CD4-positive, CD25-positive, alpha-beta regulatory T cell (primary cell): ENCODE results near the gene HLA-DRA. TPM values are rescaled to one million over a fixed set of nuclear protein-coding genes. Genes with fewer than 3 reads are reported as not detected.

Experiments
- ATAC-seq, 2 donors: fragments of 150-1000 bp; cut with Tn5 transposase; one replicate each; pipeline ENCODE4 v1.10.0; 2021; ENCODE audit warnings: low read depth in 2 of 2, moderate number of reproducible peaks in 2 of 2, moderate library complexity in 1 of 2
- DNase-seq, 3 donors: peaks; one replicate each; pipeline versions ENCODE4 v3.0.0 to v3.0.0-alpha.2; 2012 to 2022; ENCODE audit warnings: mixed read lengths in 1 of 3
- H3K27ac ChIP-seq: one replicate; pipeline ENCODE4 v1.7.0; 2013; ENCODE audit warnings: mild to moderate bottlenecking, low read length; ENCODE audit not compliant: insufficient read depth, poor library complexity, severe bottlenecking
- H3K27me3 ChIP-seq: one replicate; pipeline ENCODE4 v1.7.0; 2013; ENCODE audit warnings: low read length; ENCODE audit not compliant: control insufficient read depth, insufficient read depth
- H3K36me3 ChIP-seq: one replicate; pipeline ENCODE4 v1.7.0; 2013; ENCODE audit warnings: mild to moderate bottlenecking, low read length, moderate library complexity; ENCODE audit not compliant: control insufficient read depth, insufficient read depth
- H3K4me1 ChIP-seq: 2 replicates; pipeline ENCODE4 v1.7.0; 2013; ENCODE audit warnings: mild to moderate bottlenecking, low read length; ENCODE audit not compliant: insufficient read depth, control insufficient read depth, poor library complexity, severe bottlenecking
- H3K4me3 ChIP-seq: one replicate; pipeline ENCODE4 v1.7.0; 2013; ENCODE audit warnings: low read depth, mild to moderate bottlenecking, low read length, moderate library complexity
- H3K9me3 ChIP-seq, 2 experiments: 1 replicate in 1 of 2; 2 replicates in 1 of 2; pipeline ENCODE4 v1.7.0; 2013; ENCODE audit warnings: low read length in 2 of 2, mild to moderate bottlenecking in 1 of 2, moderate library complexity in 1 of 2; ENCODE audit not compliant: control insufficient read depth in 2 of 2
- H3K27ac Mint-ChIP-seq, 3 donors: one replicate each; pipeline ENCODE4 v1.8.0; 2020 to 2022; ENCODE audit warnings: mild to moderate bottlenecking in 3 of 3, mixed read lengths in 3 of 3, moderate library complexity in 2 of 3
- H3K27me3 Mint-ChIP-seq: one replicate; pipeline ENCODE4 v1.8.0; 2022; ENCODE audit warnings: mild to moderate bottlenecking, mixed read lengths
- H3K36me3 Mint-ChIP-seq: one replicate; pipeline ENCODE4 v1.8.0; 2020; ENCODE audit warnings: mixed read lengths
- H3K4me1 Mint-ChIP-seq, 4 donors: one replicate each; pipeline ENCODE4 v1.8.0; 2020 to 2022; ENCODE audit warnings: mixed read lengths in 4 of 4, mild to moderate bottlenecking in 1 of 4
- H3K4me3 Mint-ChIP-seq, 4 donors: one replicate each; pipeline ENCODE4 v1.8.0; 2020 to 2022; ENCODE audit warnings: mild to moderate bottlenecking in 4 of 4, mixed read lengths in 4 of 4, moderate library complexity in 3 of 4
- H3K9me3 Mint-ChIP-seq, 7 donors: one replicate each; pipeline ENCODE4 v1.8.0; 2020 to 2022; ENCODE audit warnings: mixed read lengths in 7 of 7, mild to moderate bottlenecking in 3 of 7, moderate library complexity in 2 of 7
- polyA plus RNA-seq, 4 donors: library from polyadenylated mRNA; unstranded; fragments of 300-500 nt; fragmentation: Illumina TruSeq; gene quantifications; one replicate each; pipeline ENCODE4 v1.2.3, GENCODE V29; 2021
- total RNA-seq: library from RNA; stranded (reverse); gene quantifications from one replicate; pipeline ENCODE4 v1.2.3, GENCODE V29; 2022

The HLA-DRA gene
- total RNA-seq, result 100 TPM
- 100 to 1,000 TPM; 118 to 296 (median 179) TPM for polyA plus RNA-seq

GRCh38 chr6:32439602-32440214 lies at the start of gene HLA-DRA:
Gene HLA-DRA (plus strand): TSS chr6:32439887. CDS start chr6:32439951, 64 bp downstream.
- peak within 1 kb of the TSS in 2 of 3 donors; percentile 46 to 66 for H3K27ac Mint-ChIP-seq
- Histone ChIP-seq H3K4me3 (peak within 1 kb of the TSS; percentile 95), H3K27ac (peak within 1 kb of the TSS; percentile 72), H3K9me3 (no peaks in the 10 kb centered on the region), H3K36me3 (peaks cover 3% of the 10 kb centered on the region), H3K27me3 (no peaks in the 10 kb centered on the region), H3K4me1 (peaks cover 21% of the 10 kb centered on the region)
- peaks cover 11 to 36% (median 23%) of the 10 kb centered on the region in 4 donors for H3K4me1 Mint-ChIP-seq
- H3K36me3 Mint-ChIP-seq, result no peaks in the 10 kb centered on the region
- ATAC-seq (peak; percentile 70 to 78), DNase-seq (peak; percentile 43 to 92 (median 80))
- peak within 1 kb of the TSS; percentile 85 to 95 (median 87) for H3K4me3 Mint-ChIP-seq
- H3K27me3 Mint-ChIP-seq, result no peaks in the 10 kb centered on the region
- peaks cover 0 to 1% (median 0%) of the 10 kb centered on the region in 7 donors for H3K9me3 Mint-ChIP-seq

- Histone ChIP-seq H3K4me1 (no peaks in the 10 kb centered on the region), H3K27ac (no peak overlapping the region), H3K9me3 (no peaks in the 10 kb centered on the region), H3K27me3 (peaks cover 19% of the 10 kb centered on the region), H3K36me3 (no peaks in the 10 kb centered on the region), H3K4me3 (no peak overlapping the region)
- ATAC-seq, result no peak
- H3K27me3 Mint-ChIP-seq, result peaks cover 54% of the 10 kb centered on the region
- no peaks in the 10 kb centered on the region for H3K4me1 Mint-ChIP-seq
- no peaks in the 10 kb centered on the region for H3K36me3 Mint-ChIP-seq
- no peak overlapping the region for H3K4me3 Mint-ChIP-seq
- H3K27ac Mint-ChIP-seq, result no peak overlapping the region
- no peak for DNase-seq
- no peaks in the 10 kb centered on the region for H3K9me3 Mint-ChIP-seq
Observed at GRCh38 chr6:32391505-32391904, 48.2 kb upstream of the HLA-DRA start.

- no peak for DNase-seq
- no peaks in the 10 kb centered on the region for H3K9me3 Mint-ChIP-seq
- Histone ChIP-seq H3K4me3 (no peak overlapping the region), H3K4me1 (no peaks in the 10 kb centered on the region), H3K27me3 (peaks cover 19% of the 10 kb centered on the region), H3K36me3 (no peaks in the 10 kb centered on the region), H3K27ac (no peak overlapping the region), H3K9me3 (no peaks in the 10 kb centered on the region)
- no peaks in the 10 kb centered on the region for H3K36me3 Mint-ChIP-seq
- no peak overlapping the region for H3K27ac Mint-ChIP-seq
- peaks cover 0 to 2% (median 0%) of the 10 kb centered on the region in 4 donors for H3K4me1 Mint-ChIP-seq
- H3K4me3 Mint-ChIP-seq, result no peak overlapping the region
- no peak for ATAC-seq
- peaks cover 49% of the 10 kb centered on the region for H3K27me3 Mint-ChIP-seq
Observed at GRCh38 chr6:32393665-32394420, 45.8 kb upstream of the HLA-DRA start.

DNA sequence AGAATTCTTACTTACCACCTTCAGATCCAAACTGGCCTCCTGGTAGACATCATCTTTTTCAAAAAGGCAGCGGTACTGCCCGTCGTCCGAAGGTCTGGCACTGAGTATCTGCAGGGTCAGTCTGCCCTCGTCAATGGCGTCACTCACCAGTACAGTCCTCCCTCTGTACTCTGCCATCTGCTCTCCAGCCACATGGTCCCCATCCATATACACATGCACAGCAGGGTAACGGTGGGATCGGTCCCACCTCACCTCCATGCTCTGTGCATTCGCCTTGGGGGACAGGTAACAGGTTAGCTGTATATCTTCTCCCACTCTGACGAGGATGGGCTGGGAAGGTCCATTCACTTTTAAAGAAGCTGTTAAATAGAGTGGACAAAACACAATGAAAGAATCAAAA lies 43.7 kb upstream of the HLA-DRA start:
- Mint-ChIP-seq H3K27ac (no peak overlapping the region), H3K36me3 (no peaks in the 10 kb centered on the region), H3K4me1 (peaks cover 0 to 2% (median 0%) of the 10 kb centered on the region in 4 donors), H3K9me3 (no peaks in the 10 kb centered on the region), H3K27me3 (peaks cover 45% of the 10 kb centered on the region), H3K4me3 (no peak overlapping the region)
- Histone ChIP-seq H3K27me3 (peaks cover 9% of the 10 kb centered on the region), H3K4me3 (no peak overlapping the region), H3K36me3 (no peaks in the 10 kb centered on the region), H3K27ac (no peak overlapping the region), H3K4me1 (no peaks in the 10 kb centered on the region), H3K9me3 (no peaks in the 10 kb centered on the region)
- DNase-seq, result no peak
- no peak for ATAC-seq

GRCh38 chr6:32397252-32397920 lies 42.3 kb upstream of the HLA-DRA start:
- Mint-ChIP-seq H3K4me1 (peaks cover 0 to 2% (median 0%) of the 10 kb centered on the region in 4 donors), H3K27me3 (peaks cover 52% of the 10 kb centered on the region), H3K9me3 (no peaks in the 10 kb centered on the region), H3K4me3 (no peak overlapping the region), H3K36me3 (no peaks in the 10 kb centered on the region), H3K27ac (no peak overlapping the region)
- Histone ChIP-seq H3K4me3 (no peak overlapping the region), H3K4me1 (no peaks in the 10 kb centered on the region), H3K27me3 (peaks cover 9% of the 10 kb centered on the region), H3K9me3 (no peaks in the 10 kb centered on the region), H3K27ac (no peak overlapping the region), H3K36me3 (no peaks in the 10 kb centered on the region)
- DNase-seq, result peak in 1 of 3 donors; percentile 15
- peak in 1 of 2 donors; percentile 28 for ATAC-seq

GRCh38 chr6:32401284-32401963 lies 38.3 kb upstream of the HLA-DRA start:
- H3K4me1 ChIP-seq, result no peaks in the 10 kb centered on the region
- DNase-seq (no peak), ATAC-seq (no peak)
- no peaks in the 10 kb centered on the region for H3K9me3 Mint-ChIP-seq
- peaks cover 63% of the 10 kb centered on the region for H3K27me3 Mint-ChIP-seq
- no peak overlapping the region for H3K4me3 Mint-ChIP-seq
- no peaks in the 10 kb centered on the region for H3K9me3 ChIP-seq
- H3K27ac ChIP-seq, result no peak overlapping the region
- no peaks in the 10 kb centered on the region for H3K36me3 Mint-ChIP-seq
- no peak overlapping the region for H3K27ac Mint-ChIP-seq
- peaks cover 0 to 3% (median 0%) of the 10 kb centered on the region in 4 donors for H3K4me1 Mint-ChIP-seq
- H3K36me3 ChIP-seq, result no peaks in the 10 kb centered on the region
- H3K27me3 ChIP-seq, result peaks cover 26% of the 10 kb centered on the region
- no peak overlapping the region for H3K4me3 ChIP-seq

- Mint-ChIP-seq H3K4me3 (no peak overlapping the region), H3K9me3 (no peaks in the 10 kb centered on the region), H3K27ac (no peak overlapping the region), H3K27me3 (peaks cover 66% of the 10 kb centered on the region), H3K4me1 (peaks cover 0 to 2% (median 0%) of the 10 kb centered on the region in 4 donors), H3K36me3 (no peaks in the 10 kb centered on the region)
- ATAC-seq (no peak), DNase-seq (no peak)
- H3K36me3 ChIP-seq, result no peaks in the 10 kb centered on the region
- no peak overlapping the region for H3K4me3 ChIP-seq
- H3K27me3 ChIP-seq, result peaks cover 37% of the 10 kb centered on the region
- no peaks in the 10 kb centered on the region for H3K4me1 ChIP-seq
- no peaks in the 10 kb centered on the region for H3K9me3 ChIP-seq
- H3K27ac ChIP-seq, result no peak overlapping the region
Observed at GRCh38 chr6:32402812-32403211, 36.9 kb upstream of the HLA-DRA start.
